Trophoblast cell (in vitro differentiated cells and primary cell): ENCODE results near the gene NEK8.

Source experiments
- DNase-seq, 2 donors: peaks; one replicate each; pipeline ENCODE4 v3.0.0-alpha.2; 2016
- H2AFZ ChIP-seq: 2 replicates; pipeline ENCODE4 v1.6.1; 2013; ENCODE audit warnings: low read length, moderate library complexity, mild to moderate bottlenecking; ENCODE audit not compliant: insufficient read depth, poor library complexity
- H2AK5ac ChIP-seq: 2 replicates; pipeline ENCODE4 v1.6.1; 2013; ENCODE audit warnings: mild to moderate bottlenecking, low read length
- H2BK120ac ChIP-seq: 2 replicates; pipeline ENCODE4 v1.6.1; 2013; ENCODE audit warnings: low read length, mild to moderate bottlenecking, moderate library complexity; ENCODE audit not compliant: insufficient read depth, poor library complexity
- H2BK12ac ChIP-seq: 2 replicates; pipeline ENCODE4 v1.6.1; 2013; ENCODE audit warnings: mild to moderate bottlenecking, low read length, moderate library complexity
- H2BK5ac ChIP-seq: 2 replicates; pipeline ENCODE4 v1.6.1; 2013; ENCODE audit warnings: low read length, low read depth, moderate library complexity, mild to moderate bottlenecking; ENCODE audit not compliant: poor library complexity
- H3K14ac ChIP-seq: 2 replicates; pipeline ENCODE4 v1.6.1; 2013; ENCODE audit warnings: mild to moderate bottlenecking, low read length
- H3K18ac ChIP-seq: 2 replicates; pipeline ENCODE4 v1.6.1; 2013; ENCODE audit warnings: mild to moderate bottlenecking, low read length
- H3K23ac ChIP-seq: 2 replicates; pipeline ENCODE4 v1.6.1; 2013; ENCODE audit warnings: low read length
- H3K27ac ChIP-seq: 2 replicates; pipeline ENCODE4 v1.5.1; 2013; ENCODE audit warnings: low read depth, mild to moderate bottlenecking, inconsistent platforms, low read length, moderate library complexity
- H3K27me3 ChIP-seq: 2 replicates; pipeline ENCODE4 v1.6.1; 2013; ENCODE audit warnings: inconsistent platforms, mild to moderate bottlenecking, low read length, moderate library complexity; ENCODE audit not compliant: insufficient read depth
- H3K36me3 ChIP-seq, 2 experiments: 1 replicate in 1 of 2; 2 replicates in 1 of 2; pipeline ENCODE4 v1.6.1; 2013; ENCODE audit warnings: low read length in 2 of 2, mild to moderate bottlenecking in 2 of 2, moderate library complexity in 1 of 2; ENCODE audit not compliant: insufficient read depth in 2 of 2, control insufficient read depth in 1 of 2
- H3K4ac ChIP-seq: 2 replicates; pipeline ENCODE4 v1.6.1; 2013; ENCODE audit warnings: low read depth, mild to moderate bottlenecking, low read length, moderate library complexity
- H3K4me1 ChIP-seq, 2 experiments: 1 replicate in 1 of 2; 2 replicates in 1 of 2; pipeline ENCODE4 v1.6.1; 2013; ENCODE audit warnings: low read length in 2 of 2, mild to moderate bottlenecking in 2 of 2, moderate library complexity in 1 of 2; ENCODE audit not compliant: insufficient read depth in 2 of 2, control insufficient read depth in 1 of 2
- H3K4me2 ChIP-seq: 2 replicates; pipeline ENCODE4 v1.6.1; 2013; ENCODE audit warnings: inconsistent platforms, mild to moderate bottlenecking, low read length, moderate library complexity
- H3K4me3 ChIP-seq: 2 replicates; pipeline ENCODE4 v1.5.1; 2013; ENCODE audit warnings: mild to moderate bottlenecking, low read depth, low read length, inconsistent platforms
- H3K79me1 ChIP-seq: one replicate; pipeline ENCODE4 v1.6.1; 2013; ENCODE audit warnings: low read length
- H3K79me2 ChIP-seq: 2 replicates; pipeline ENCODE4 v1.6.1; 2013; ENCODE audit warnings: low read length, mild to moderate bottlenecking; ENCODE audit not compliant: control insufficient read depth, insufficient read depth, poor library complexity
- H3K9ac ChIP-seq: 2 replicates; pipeline ENCODE4 v1.6.1; 2013; ENCODE audit warnings: mild to moderate bottlenecking, low read length
- H3K9me3 ChIP-seq: 2 replicates; pipeline ENCODE4 v1.6.1; 2013; ENCODE audit warnings: low read depth, mild to moderate bottlenecking, control low read depth, inconsistent platforms, low read length; ENCODE audit not compliant: insufficient read depth
- H4K12ac ChIP-seq: 2 replicates; pipeline ENCODE4 v1.6.1; 2013; ENCODE audit warnings: low read depth, mild to moderate bottlenecking, low read length, moderate library complexity
- H4K8ac ChIP-seq: 2 replicates; pipeline ENCODE4 v1.6.1; 2013; ENCODE audit warnings: low read depth, mild to moderate bottlenecking, low read length, moderate library complexity
- H4K91ac ChIP-seq: one replicate; pipeline ENCODE4 v1.6.1; 2013; ENCODE audit warnings: low read depth, mild to moderate bottlenecking, low read length, moderate library complexity
- WGBS: extraction: QIAGEN DNeasy Blood & Tissue Kit; methylation state at CpG from one replicate; pipeline ENCODE4 v1.1.7; 2013; ENCODE audit warnings: missing lambda C conversion rate; ENCODE audit not compliant: insufficient read length, insufficient coverage; ENCODE audit errors: extremely low coverage; 5-methylcytosine and 5-hydroxymethylcytosine counted together

The NEK8 gene

DNA sequence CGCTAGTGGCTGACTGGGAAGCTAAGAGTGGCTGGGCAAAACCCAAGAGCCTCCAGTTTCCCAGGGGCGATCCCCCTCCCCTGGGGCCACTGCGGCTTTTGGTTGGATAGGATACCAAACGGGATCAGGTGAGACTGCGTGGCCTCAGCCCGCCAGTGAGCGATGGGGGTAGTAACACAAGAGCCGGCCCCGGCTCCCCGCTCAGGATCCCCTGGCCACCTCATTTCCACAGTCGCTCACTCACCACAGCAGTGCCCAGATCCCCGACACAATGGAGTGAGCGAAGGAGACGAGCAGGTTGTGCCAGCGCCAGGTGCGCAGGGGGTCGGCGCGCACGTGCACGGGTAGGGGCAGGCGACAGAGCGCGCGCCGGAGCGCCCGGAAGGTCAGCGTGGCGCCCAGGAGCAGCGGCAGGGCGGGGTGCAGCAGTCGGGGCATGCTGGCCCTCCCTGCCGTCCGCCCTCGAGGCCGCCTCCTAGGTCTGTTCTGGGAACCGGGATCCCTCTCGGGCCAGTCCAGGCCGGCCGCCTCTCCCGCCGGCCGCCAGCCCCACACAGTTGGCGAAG is 2.8 kb upstream of the NEK8 start:
- H3K23ac ChIP-seq = no peak overlapping the region
- no CpG with 5 or more reads among the region's 45 CpGs for WGBS
- H2BK12ac ChIP-seq = peak overlapping the region; percentile 55
- peak overlapping the region; percentile 91 for H3K27ac ChIP-seq
- H4K91ac ChIP-seq = peak overlapping the region; percentile 95
- H3K36me3 ChIP-seq = peaks cover 25 to 35% of the 10 kb centered on the region in 2 experiments
- peaks cover 16 to 17% of the 10 kb centered on the region in 2 experiments for H3K4me1 ChIP-seq
- H2BK120ac ChIP-seq = peak overlapping the region; percentile 92
- H3K79me2 ChIP-seq = peaks cover 16% of the 10 kb centered on the region
- H3K4me3 ChIP-seq = peak overlapping the region; percentile 75
- peak overlapping the region; percentile 96 for H3K14ac ChIP-seq
- H4K8ac ChIP-seq = peak overlapping the region; percentile 98
- H3K18ac ChIP-seq = peak overlapping the region; percentile 97
- no peaks in the 10 kb centered on the region for H3K27me3 ChIP-seq
- H3K4ac ChIP-seq = peak overlapping the region; percentile 77
- peak overlapping the region; percentile 92 for H4K12ac ChIP-seq
- peak overlapping the region; percentile 77 for H2AFZ ChIP-seq
- peaks cover 28% of the 10 kb centered on the region for H3K79me1 ChIP-seq
- H2AK5ac ChIP-seq = peak overlapping the region; percentile 87
- H3K9me3 ChIP-seq = no peaks in the 10 kb centered on the region
- peak overlapping the region; percentile 85 for H3K4me2 ChIP-seq
- peak in 1 of 2 donors; percentile 63 for DNase-seq
- peak overlapping the region; percentile 95 for H2BK5ac ChIP-seq
- H3K9ac ChIP-seq = peak overlapping the region; percentile 76

DNA sequence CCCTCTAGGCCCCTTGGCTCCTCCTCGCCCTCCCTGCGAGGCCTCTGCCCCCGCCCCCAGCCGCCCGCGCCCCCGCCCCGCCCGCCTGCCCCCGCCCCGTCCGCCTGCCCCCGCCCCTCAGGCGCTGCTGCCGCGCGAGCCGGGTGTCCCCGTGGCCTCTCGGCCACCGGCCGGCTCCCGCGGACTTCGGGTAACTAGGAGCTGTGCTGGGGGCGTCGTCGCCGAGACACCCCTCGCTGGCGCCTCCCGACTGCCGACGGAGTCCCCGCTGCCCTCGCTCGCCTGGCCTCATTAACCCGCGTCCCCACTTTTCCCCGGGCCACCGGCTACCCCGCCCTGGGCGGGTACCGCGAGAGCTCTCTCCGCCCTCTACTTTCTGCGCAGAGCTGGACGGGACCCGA is 2.4 kb upstream of the NEK8 start, which contains the start of gene TLCD1:
TLCD1 (minus strand) TSS at position 8 of the 401 bp plus-strand sequence. CDS start 136 bp downstream, outside the sequence.
- Histone ChIP-seq H3K23ac (no peak within 1 kb of the TSS), H2BK12ac (peak within 1 kb of the TSS; percentile 55), H2BK120ac (peak within 1 kb of the TSS; percentile 92), H2AK5ac (peak within 1 kb of the TSS; percentile 87), H4K91ac (peak within 1 kb of the TSS; percentile 95), H4K8ac (peak within 1 kb of the TSS; percentile 98), H3K9me3 (no peaks in the 10 kb centered on the region), H3K36me3 (peaks cover 22 to 31% of the 10 kb centered on the region in 2 experiments), H3K14ac (peak within 1 kb of the TSS; percentile 96), H3K4ac (peak within 1 kb of the TSS; percentile 77), H3K27ac (peak within 1 kb of the TSS; percentile 91), H3K27me3 (no peaks in the 10 kb centered on the region), H3K18ac (peak within 1 kb of the TSS; percentile 97), H3K4me2 (peak within 1 kb of the TSS; percentile 94), H2BK5ac (peak within 1 kb of the TSS; percentile 95), H3K79me1 (peaks cover 28% of the 10 kb centered on the region), H4K12ac (peak within 1 kb of the TSS; percentile 92), H2AFZ (peak within 1 kb of the TSS; percentile 77), H3K9ac (peak within 1 kb of the TSS; percentile 89), H3K4me1 (peaks cover 16 to 17% of the 10 kb centered on the region in 2 experiments), H3K79me2 (peaks cover 13% of the 10 kb centered on the region), H3K4me3 (peak within 1 kb of the TSS; percentile 81)
- peak in 1 of 2 donors; percentile 77 for DNase-seq
- WGBS = no CpG with 5 or more reads among the region's 49 CpGs

DNA sequence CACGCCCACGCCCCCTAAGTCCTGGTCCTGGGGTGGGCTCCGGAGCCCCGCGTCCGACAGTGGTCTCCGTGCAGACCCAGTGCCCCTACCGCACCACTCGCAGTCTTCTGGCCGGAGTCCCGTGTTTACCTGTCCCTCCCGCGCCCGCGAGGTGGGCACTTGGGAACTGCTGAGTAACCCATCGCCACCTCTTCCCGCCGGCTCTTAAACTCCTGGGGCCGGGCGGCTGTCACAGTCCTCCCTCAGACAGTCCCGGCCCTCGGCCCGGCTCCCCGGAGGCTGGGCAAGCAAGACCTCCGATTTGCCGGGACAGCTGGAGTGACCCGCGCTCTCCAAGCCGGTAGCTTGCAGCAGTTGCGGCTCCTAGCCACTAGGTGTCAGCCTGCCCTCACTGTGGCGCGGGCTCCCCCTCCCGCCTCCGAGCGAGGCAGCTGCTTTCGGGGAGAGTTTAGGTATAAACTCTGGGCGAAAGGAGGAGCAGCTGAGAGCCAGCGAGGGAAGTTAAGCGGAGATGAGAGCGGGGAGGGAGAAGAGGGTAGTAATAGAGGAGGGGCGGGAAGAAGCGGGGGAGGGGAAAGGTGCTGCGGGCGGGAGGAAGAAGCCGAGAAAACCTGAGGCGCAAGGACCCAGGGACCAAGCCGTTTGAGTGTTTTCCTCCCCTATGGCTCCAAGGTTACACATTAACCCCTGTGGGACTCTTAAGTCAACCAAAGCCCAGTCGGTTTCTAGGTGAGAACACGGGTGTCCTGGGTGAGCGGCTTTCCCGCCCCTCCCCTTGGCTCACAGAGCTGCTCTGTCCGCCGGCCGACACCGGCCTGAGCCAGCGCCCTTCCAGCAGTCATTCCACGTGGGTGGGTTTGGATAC is 1.7 kb upstream of the NEK8 start:
- Histone ChIP-seq H3K4me2 (peak overlapping the region; percentile 94), H3K23ac (no peak overlapping the region), H3K79me1 (peaks cover 28% of the 10 kb centered on the region), H3K4me1 (peaks cover 15 to 17% of the 10 kb centered on the region in 2 experiments), H3K4me3 (peak overlapping the region; percentile 81), H3K36me3 (peaks cover 20 to 27% of the 10 kb centered on the region in 2 experiments), H3K9ac (peak overlapping the region; percentile 89), H3K27ac (peak overlapping the region; percentile 86), H2AFZ (peak overlapping the region; percentile 69), H2BK12ac (peak overlapping the region; percentile 80), H2AK5ac (peak overlapping the region; percentile 28), H3K14ac (peak overlapping the region; percentile 50), H2BK120ac (peak overlapping the region; percentile 61), H3K4ac (peak overlapping the region; percentile 48), H2BK5ac (peak overlapping the region; percentile 85), H4K91ac (peak overlapping the region; percentile 76), H3K9me3 (no peaks in the 10 kb centered on the region), H4K12ac (peak overlapping the region; percentile 50), H3K18ac (peak overlapping the region; percentile 78), H3K79me2 (peaks cover 13% of the 10 kb centered on the region), H4K8ac (peak overlapping the region; percentile 25), H3K27me3 (no peaks in the 10 kb centered on the region)
- DNase-seq = peak; percentile 92 to 98
- WGBS = no CpG with 5 or more reads among the region's 57 CpGs

DNA sequence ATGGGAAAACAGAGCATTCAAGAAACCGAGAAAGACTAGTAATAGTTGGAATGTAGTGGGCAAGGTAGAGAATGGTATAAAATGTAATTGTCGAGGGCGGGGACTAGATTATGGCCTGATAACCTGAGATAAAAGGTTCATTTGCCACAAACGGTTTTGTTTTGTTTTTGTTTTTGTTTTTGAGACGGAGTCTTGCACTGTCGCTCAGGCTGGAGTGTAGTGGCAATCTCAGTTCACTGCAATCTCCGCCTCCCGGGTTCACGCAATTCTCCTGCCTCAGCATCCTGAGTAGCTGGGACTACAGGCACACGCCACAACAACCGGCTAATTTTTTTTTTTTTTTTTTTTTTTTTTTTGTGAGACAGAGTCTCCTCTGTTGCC is 1.4 kb downstream of the NEK8 start:
- Histone ChIP-seq H2BK12ac (no peak overlapping the region), H4K91ac (no peak overlapping the region), H2BK5ac (no peak overlapping the region), H3K9ac (no peak overlapping the region), H2AFZ (no peak overlapping the region), H3K23ac (no peak overlapping the region), H3K14ac (no peak overlapping the region), H3K4me3 (no peak overlapping the region), H3K27ac (no peak overlapping the region), H2AK5ac (no peak overlapping the region), H3K4me2 (no peak overlapping the region), H4K12ac (no peak overlapping the region), H3K27me3 (no peaks in the 10 kb centered on the region), H2BK120ac (no peak overlapping the region), H3K4ac (no peak overlapping the region), H4K8ac (no peak overlapping the region), H3K18ac (no peak overlapping the region), H3K36me3 (peaks cover 3% of the 10 kb centered on the region in 2 experiments), H3K9me3 (no peaks in the 10 kb centered on the region), H3K79me2 (peaks cover 10% of the 10 kb centered on the region), H3K4me1 (peaks cover 7 to 8% of the 10 kb centered on the region in 2 experiments), H3K79me1 (peaks cover 28% of the 10 kb centered on the region)
- DNase-seq = no peak
- WGBS = 100% methylated on average over 2 of the region's 11 CpGs
